Measurements from ENCODE around the gene ZFP69B.

ZFP69B gene

DNA sequence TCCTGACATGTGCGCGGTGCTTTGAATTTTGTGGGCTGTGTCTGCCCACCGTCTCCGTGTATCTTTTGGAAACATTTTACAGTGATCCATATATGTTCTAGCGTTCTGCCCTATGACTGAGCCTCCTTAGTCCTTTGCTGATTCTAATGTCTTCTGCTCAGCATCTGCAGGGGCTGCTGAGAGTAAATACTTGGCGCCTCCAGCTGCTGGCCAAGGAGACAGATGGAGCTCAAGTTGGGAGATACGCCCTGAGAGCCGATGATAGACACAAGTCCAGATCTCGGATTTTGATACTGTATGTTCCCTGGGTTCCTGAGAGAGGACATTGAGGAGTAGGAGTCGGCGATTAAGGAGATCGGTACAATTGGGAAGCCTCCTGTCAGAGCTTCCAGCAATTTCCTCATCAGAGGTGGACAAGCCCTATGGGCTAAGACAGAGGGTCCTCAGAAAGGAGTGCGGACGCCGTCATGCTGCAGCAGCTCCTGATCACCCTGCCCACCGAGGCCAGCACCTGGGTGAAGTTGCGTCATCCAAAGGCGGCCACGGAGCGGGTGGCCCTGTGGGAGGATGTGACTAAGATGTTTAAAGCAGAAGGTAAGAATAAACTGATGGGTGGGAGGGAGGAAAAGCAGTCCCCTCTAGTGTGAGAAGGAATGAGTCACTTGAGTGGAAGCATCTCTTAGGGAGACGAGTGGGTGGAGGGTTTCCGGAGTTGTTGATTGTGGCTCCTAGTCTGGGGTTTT lies 390 bp downstream of the ZFP69B start:
- peak overlapping the region; percentile 86; the same call in 1 of the 2 replicates for H3K9ac ChIP-seq (ENCODE audit: low read depth, low read length)
- H3K4me1 ChIP-seq (ENCODE audit: insufficient read depth, low read length) = peaks cover 7% of the 10 kb centered on the region; the same call in 1 of the 2 replicates
- peaks cover 17% of the 10 kb centered on the region for H3K36me3 ChIP-seq (ENCODE audit: insufficient read depth, low read depth, low read length)
- H3K4me3 ChIP-seq (ENCODE audit: low read length) = peak overlapping the region; percentile 89
- H3K27ac ChIP-seq (ENCODE audit: low read length) = peak overlapping the region; percentile 8
- peaks cover 19% of the 10 kb centered on the region for H3K9me3 ChIP-seq (ENCODE audit: insufficient read depth, low read depth, low read length)
- no peaks in the 10 kb centered on the region for H3K27me3 ChIP-seq (ENCODE audit: insufficient read depth, low read length)

DNA sequence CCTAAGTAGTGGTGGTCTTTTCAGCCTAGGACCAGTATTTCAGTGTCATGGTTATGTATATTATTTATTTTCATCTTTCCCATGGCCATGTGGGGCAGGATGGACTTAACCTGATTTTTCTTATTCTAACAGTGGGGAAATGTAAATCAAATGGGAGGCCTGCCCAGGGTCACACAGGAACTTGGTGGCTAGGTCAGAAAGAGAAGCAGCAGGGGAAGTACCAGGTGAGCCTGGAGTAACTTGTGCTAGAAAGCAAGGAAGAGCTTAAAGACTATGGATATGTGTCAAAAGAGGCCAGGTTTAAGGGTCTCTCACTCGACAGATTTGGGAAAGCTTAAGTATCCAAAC lies 936 bp downstream of the ZFP69B start:
- Histone ChIP-seq H3K36me3 (ENCODE audit: insufficient read depth, low read depth, low read length) (peaks cover 22% of the 10 kb centered on the region), H3K27me3 (ENCODE audit: insufficient read depth, low read length) (no peaks in the 10 kb centered on the region), H3K27ac (ENCODE audit: low read length) (no peak overlapping the region), H3K4me1 (ENCODE audit: insufficient read depth, low read length) (peaks cover 7% of the 10 kb centered on the region; the same call in 1 of the 2 replicates), H3K4me3 (ENCODE audit: low read length) (peak overlapping the region; percentile 89), H3K9ac (ENCODE audit: low read depth, low read length) (peak overlapping the region; percentile 86; the same call in 1 of the 2 replicates), H3K9me3 (ENCODE audit: insufficient read depth, low read depth, low read length) (peaks cover 23% of the 10 kb centered on the region)

DNA sequence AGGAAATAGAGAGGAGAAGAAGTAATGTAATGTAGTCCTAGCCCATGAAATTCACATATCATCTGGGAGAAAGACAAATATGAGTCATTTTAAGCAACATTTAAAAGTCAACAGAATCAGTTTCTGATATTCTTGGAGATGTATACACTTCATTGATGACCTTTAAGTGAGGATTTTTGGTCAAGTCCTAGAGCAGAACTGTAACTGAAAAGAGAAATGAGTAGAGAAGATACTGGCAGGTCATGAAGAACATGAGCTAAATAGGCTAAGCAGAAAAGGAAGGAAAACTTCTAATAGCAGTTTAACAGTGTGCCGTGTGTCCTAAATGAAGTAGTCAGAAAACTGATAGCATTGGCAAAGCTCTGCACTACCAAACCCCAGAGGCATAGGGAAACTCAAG lies 4.6 kb downstream of the ZFP69B start:
- peaks cover 4% of the 10 kb centered on the region; the same call in 1 of the 2 replicates for H3K4me1 ChIP-seq (ENCODE audit: insufficient read depth, low read length)
- H3K9ac ChIP-seq (ENCODE audit: low read depth, low read length) = no peak overlapping the region
- H3K27me3 ChIP-seq (ENCODE audit: insufficient read depth, low read length) = no peaks in the 10 kb centered on the region
- no peak overlapping the region; the same call in 1 of the 2 replicates for H3K4me3 ChIP-seq (ENCODE audit: low read length)
- no peak overlapping the region for H3K27ac ChIP-seq (ENCODE audit: low read length)
- peaks cover 58% of the 10 kb centered on the region for H3K9me3 ChIP-seq (ENCODE audit: insufficient read depth, low read depth, low read length)
- peaks cover 59% of the 10 kb centered on the region for H3K36me3 ChIP-seq (ENCODE audit: insufficient read depth, low read depth, low read length)

DNA sequence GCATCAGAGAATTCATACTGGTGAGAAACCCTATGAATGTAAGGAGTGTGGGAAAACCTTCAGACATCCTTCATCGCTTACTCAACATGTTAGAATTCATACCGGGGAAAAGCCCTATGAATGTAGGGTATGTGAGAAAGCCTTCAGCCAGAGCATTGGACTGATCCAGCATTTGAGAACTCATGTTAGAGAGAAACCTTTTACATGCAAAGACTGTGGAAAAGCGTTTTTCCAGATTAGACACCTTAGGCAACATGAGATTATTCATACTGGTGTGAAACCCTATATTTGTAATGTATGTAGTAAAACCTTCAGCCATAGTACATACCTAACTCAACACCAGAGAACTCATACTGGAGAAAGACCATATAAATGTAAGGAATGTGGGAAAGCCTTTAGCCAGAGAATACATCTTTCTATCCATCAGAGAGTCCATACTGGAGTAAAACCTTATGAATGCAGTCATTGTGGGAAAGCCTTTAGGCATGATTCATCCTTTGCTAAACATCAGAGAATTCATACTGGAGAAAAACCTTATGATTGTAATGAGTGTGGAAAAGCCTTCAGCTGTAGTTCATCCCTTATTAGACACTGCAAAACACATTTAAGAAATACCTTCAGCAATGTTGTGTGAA lies 12.8 kb downstream of the ZFP69B start:
- peaks cover 84% of the 10 kb centered on the region for H3K36me3 ChIP-seq (ENCODE audit: insufficient read depth, low read depth, low read length)
- peaks cover 96% of the 10 kb centered on the region for H3K9me3 ChIP-seq (ENCODE audit: insufficient read depth, low read depth, low read length)
- H3K4me3 ChIP-seq (ENCODE audit: low read length) = no peak overlapping the region; the same call in 1 of the 2 replicates

DNA sequence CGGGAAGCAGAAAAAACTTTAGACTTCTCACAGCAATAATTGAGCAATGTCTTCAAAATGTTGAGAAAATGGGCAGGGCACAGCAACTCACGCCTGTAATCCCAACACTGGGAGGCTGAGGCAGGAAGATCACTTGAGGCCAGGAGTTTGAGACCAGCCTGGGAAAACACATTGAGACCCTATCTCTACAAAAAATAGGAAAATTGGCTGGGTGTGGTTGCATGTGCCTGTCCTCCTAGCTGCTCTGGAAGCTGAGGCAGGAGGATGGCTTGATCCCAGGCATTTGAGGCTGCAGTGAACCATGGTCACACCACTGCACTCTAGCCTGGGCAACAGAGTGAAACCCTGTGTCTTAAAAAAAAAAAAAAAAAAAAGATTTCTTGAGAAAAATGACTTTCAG lies 19.1 kb downstream of the ZFP69B start:
- H3K4me3 ChIP-seq (ENCODE audit: low read length) = no peak overlapping the region
- no peaks in the 10 kb centered on the region for H3K27me3 ChIP-seq (ENCODE audit: insufficient read depth, low read length)
- H3K9me3 ChIP-seq (ENCODE audit: insufficient read depth, low read depth, low read length) = peaks cover 76% of the 10 kb centered on the region
- peaks cover 30% of the 10 kb centered on the region for H3K36me3 ChIP-seq (ENCODE audit: insufficient read depth, low read depth, low read length)
- no peaks in the 10 kb centered on the region for H3K4me1 ChIP-seq (ENCODE audit: insufficient read depth, low read length)
- no peak overlapping the region for H3K9ac ChIP-seq (ENCODE audit: low read depth, low read length)
- no peak overlapping the region for H3K27ac ChIP-seq (ENCODE audit: low read length)

More for the DNA sequence above, 12.8 kb downstream of the ZFP69B start:
- Histone ChIP-seq H3K9ac (ENCODE audit: low read depth, low read length) (no peak overlapping the region), H3K27ac (ENCODE audit: low read length) (no peak overlapping the region), H3K4me1 (ENCODE audit: insufficient read depth, low read length) (no peaks in the 10 kb centered on the region), H3K27me3 (ENCODE audit: insufficient read depth, low read length) (no peaks in the 10 kb centered on the region)

DNA sequence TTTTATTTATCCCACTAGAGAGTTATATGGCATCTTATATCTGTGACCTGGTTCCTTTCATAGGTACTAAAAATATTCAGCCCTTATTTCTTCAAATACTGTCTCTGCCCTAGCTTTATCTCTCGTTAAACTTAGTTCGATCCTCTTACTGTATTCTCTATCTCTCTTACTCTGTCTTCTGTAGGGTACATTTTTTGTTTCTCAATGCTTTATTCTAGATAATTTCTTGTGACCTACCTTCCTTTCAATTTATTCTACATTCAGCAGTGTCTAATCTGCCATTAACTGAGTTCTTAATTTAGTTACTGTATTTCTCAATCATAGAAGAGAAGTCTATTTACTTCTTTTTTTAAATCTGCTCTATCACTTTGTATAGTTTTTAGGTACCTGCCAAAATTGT lies 25.0 kb downstream of the ZFP69B start:
- no peak overlapping the region for H3K27ac ChIP-seq (ENCODE audit: low read length)
- no peak overlapping the region for H3K4me3 ChIP-seq (ENCODE audit: low read length)
- no peaks in the 10 kb centered on the region for H3K4me1 ChIP-seq (ENCODE audit: insufficient read depth, low read length)
- H3K27me3 ChIP-seq (ENCODE audit: insufficient read depth, low read length) = peaks cover 9% of the 10 kb centered on the region; the same call in 1 of the 2 replicates
- peaks cover 27% of the 10 kb centered on the region for H3K9me3 ChIP-seq (ENCODE audit: insufficient read depth, low read depth, low read length)
- no peaks in the 10 kb centered on the region for H3K36me3 ChIP-seq (ENCODE audit: insufficient read depth, low read depth, low read length)
- H3K9ac ChIP-seq (ENCODE audit: low read depth, low read length) = no peak overlapping the region

DNA sequence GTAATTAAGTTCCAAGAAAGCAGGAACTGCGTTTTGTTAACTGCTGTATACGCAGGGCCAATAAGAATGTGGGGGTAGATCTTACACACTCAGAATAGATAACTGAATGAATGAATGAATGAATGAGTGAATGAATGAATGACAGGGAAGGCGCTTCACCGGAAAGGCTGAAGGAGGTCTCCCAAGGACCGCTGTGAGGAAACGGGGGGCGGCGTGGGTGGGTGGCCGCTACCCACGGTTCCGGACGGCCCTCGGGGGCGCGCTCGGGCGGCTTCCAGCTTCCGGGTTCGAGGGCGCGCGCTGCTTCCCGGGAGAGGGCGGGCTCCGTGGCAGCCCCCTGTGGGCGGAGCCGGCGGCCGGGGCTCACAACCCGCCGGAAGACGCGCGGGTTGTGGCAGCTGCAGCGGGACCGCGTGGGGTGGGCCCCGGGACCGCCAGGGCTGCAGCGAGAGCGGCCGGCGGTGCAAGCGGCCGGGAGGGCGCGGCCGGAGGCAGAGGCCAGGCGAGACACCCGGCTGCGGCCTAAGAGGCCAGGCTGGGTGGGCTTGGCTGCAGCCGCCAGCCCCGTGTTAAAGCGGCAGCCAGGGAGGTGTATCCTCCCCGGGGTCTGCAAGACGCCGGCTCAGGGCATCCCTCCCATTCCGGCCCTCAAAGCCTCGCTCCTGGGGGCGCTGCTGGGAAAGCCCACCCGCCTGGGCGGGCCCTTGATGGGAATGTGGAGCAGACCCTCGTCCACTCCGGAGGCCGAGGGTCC lies 26.8 kb downstream of the ZFP69B start, which contains the start of gene ZFP69:
ZFP69 (plus strand) TSS at position 367 of the 754 bp plus-strand sequence. CDS start 2,072 bp downstream, outside the sequence.
- Histone ChIP-seq H3K27me3 (ENCODE audit: insufficient read depth, low read length) (peaks cover 9% of the 10 kb centered on the region; the same call in 1 of the 2 replicates), H3K4me3 (ENCODE audit: low read length) (peak within 1 kb of the TSS; percentile 88), H3K4me1 (ENCODE audit: insufficient read depth, low read length) (no peaks in the 10 kb centered on the region), H3K9ac (ENCODE audit: low read depth, low read length) (peak within 1 kb of the TSS; percentile 77; the same call in 1 of the 2 replicates), H3K36me3 (ENCODE audit: insufficient read depth, low read depth, low read length) (no peaks in the 10 kb centered on the region; the same call in 1 of the 2 replicates), H3K27ac (ENCODE audit: low read length) (no peak within 1 kb of the TSS), H3K9me3 (ENCODE audit: insufficient read depth, low read depth, low read length) (peaks cover 18% of the 10 kb centered on the region)

DNA sequence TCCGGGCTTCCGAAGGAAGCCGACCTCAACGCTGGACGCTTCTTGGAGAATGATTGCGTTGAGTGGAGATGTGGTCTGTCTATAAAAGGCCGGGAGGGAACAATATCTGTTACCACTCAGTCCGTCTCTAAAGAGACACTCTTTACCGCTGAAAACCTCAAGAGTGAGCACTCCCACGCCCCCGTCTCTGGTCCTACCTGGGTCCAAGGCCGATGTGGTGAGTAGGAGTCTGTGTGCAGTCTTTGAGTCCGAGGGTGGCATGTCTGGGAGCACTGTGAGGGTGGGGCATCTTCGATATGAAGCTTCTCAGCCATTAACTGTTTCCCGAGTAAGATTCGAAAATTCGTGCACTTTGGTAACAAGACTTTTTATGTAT lies 27.4 kb downstream of the ZFP69B start:
- Histone ChIP-seq H3K9me3 (ENCODE audit: insufficient read depth, low read depth, low read length) (peaks cover 18% of the 10 kb centered on the region), H3K9ac (ENCODE audit: low read depth, low read length) (peak overlapping the region; percentile 77; the same call in 1 of the 2 replicates), H3K4me1 (ENCODE audit: insufficient read depth, low read length) (no peaks in the 10 kb centered on the region), H3K4me3 (ENCODE audit: low read length) (peak overlapping the region; percentile 88), H3K27ac (ENCODE audit: low read length) (no peak overlapping the region), H3K36me3 (ENCODE audit: insufficient read depth, low read depth, low read length) (no peaks in the 10 kb centered on the region; the same call in 1 of the 2 replicates), H3K27me3 (ENCODE audit: insufficient read depth, low read length) (peaks cover 9% of the 10 kb centered on the region; the same call in 1 of the 2 replicates)

DNA sequence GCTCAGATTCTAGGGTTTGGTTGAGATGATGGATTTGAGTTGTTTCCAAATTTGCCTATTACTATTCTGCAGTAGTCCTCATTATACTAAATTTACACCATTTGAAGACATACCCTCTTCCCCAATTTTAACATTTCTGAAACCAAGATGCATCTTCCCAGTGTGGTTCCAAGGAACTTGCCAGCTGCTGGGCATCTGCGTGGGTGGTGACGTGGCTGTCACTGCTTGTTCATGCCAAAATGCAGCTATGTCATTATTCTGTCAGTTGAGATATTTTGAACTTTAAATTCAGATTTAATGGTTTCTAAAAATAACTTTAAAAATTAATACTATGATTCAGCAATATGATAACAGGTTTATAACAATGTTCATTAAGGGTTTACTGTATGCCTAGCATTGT lies 28.0 kb downstream of the ZFP69B start:
- no peak overlapping the region for H3K27ac ChIP-seq (ENCODE audit: low read length)

DNA sequence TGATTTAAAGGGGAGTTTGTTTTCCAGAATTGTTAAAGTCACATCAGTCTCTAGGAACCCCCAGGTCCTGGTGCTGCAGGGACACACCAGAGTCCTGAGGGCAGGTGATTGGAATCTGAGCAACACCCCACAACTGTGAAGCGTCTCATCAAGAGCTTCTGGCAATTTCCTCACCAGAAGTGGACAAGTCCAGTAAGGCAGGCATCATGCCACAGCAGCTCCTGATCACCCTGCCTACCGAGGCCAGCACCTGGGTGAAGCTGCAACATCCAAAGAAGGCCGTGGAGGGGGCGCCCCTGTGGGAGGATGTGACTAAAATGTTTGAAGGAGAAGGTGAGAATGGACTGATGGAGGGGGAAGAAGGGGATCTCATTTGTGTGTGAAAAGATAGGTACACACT lies 28.9 kb downstream of the ZFP69B start:
- Histone ChIP-seq H3K36me3 (ENCODE audit: insufficient read depth, low read depth, low read length) (no peaks in the 10 kb centered on the region; the same call in 1 of the 2 replicates), H3K27ac (ENCODE audit: low read length) (no peak overlapping the region), H3K27me3 (ENCODE audit: insufficient read depth, low read length) (peaks cover 9% of the 10 kb centered on the region; the same call in 1 of the 2 replicates), H3K9ac (ENCODE audit: low read depth, low read length) (no peak overlapping the region), H3K9me3 (ENCODE audit: insufficient read depth, low read depth, low read length) (peaks cover 9% of the 10 kb centered on the region), H3K4me1 (ENCODE audit: insufficient read depth, low read length) (no peaks in the 10 kb centered on the region), H3K4me3 (ENCODE audit: low read length) (no peak overlapping the region)

More for the DNA sequence above, 28.0 kb downstream of the ZFP69B start:
- peak overlapping the region; percentile 88; the same call in 1 of the 2 replicates for H3K4me3 ChIP-seq (ENCODE audit: low read length)
- H3K27me3 ChIP-seq (ENCODE audit: insufficient read depth, low read length) = peaks cover 9% of the 10 kb centered on the region; the same call in 1 of the 2 replicates
- peaks cover 12% of the 10 kb centered on the region for H3K9me3 ChIP-seq (ENCODE audit: insufficient read depth, low read depth, low read length)
- no peak overlapping the region for H3K9ac ChIP-seq (ENCODE audit: low read depth, low read length)
- no peaks in the 10 kb centered on the region for H3K4me1 ChIP-seq (ENCODE audit: insufficient read depth, low read length)
- H3K36me3 ChIP-seq (ENCODE audit: insufficient read depth, low read depth, low read length) = no peaks in the 10 kb centered on the region; the same call in 1 of the 2 replicates

DNA sequence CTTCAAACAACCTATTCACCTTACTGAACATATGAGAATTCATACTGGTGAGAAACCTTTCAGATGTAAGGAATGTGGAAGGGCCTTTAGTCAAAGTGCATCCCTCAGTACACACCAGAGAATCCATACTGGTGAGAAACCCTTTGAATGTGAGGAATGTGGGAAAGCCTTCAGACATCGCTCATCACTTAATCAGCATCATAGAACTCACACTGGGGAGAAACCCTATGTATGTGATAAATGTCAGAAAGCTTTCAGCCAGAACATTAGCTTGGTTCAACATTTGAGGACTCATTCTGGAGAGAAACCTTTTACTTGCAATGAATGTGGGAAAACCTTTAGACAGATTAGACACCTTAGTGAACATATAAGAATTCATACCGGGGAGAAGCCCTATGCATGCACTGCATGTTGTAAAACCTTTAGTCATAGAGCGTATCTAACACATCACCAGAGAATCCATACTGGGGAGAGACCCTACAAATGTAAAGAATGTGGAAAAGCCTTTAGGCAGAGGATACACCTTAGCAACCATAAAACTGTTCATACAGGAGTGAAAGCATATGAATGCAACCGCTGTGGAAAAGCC lies 45.1 kb downstream of the ZFP69B start:
- no peaks in the 10 kb centered on the region for H3K27me3 ChIP-seq (ENCODE audit: insufficient read depth, low read length)

More for the DNA sequence above, 45.1 kb downstream of the ZFP69B start:
- no peak overlapping the region for H3K27ac ChIP-seq (ENCODE audit: low read length)
- no peak overlapping the region for H3K4me3 ChIP-seq (ENCODE audit: low read length)
- peaks cover 60% of the 10 kb centered on the region for H3K9me3 ChIP-seq (ENCODE audit: insufficient read depth, low read depth, low read length)
- H3K4me1 ChIP-seq (ENCODE audit: insufficient read depth, low read length) = no peaks in the 10 kb centered on the region
- no peak overlapping the region for H3K9ac ChIP-seq (ENCODE audit: low read depth, low read length)
- H3K36me3 ChIP-seq (ENCODE audit: insufficient read depth, low read depth, low read length) = peaks cover 38% of the 10 kb centered on the region
